ENCODE data around the gene MTRR.
"Not testable (repeated sequence)": the region's sequence is repeated elsewhere in the genome, so short reads cannot be mapped to it uniquely, and the experiment has no call there.

MTRR gene

GRCh38 chr5:7902201-7902600 lies 33.3 kb downstream of the MTRR start:
- peak; percentile 50 for DNase-seq

- DNase-seq: no peak
These were observed 34.0 kb downstream of the MTRR start for GRCh38 chr5:7902666-7903625.

GRCh38 chr5:7904170-7904569 lies 35.2 kb downstream of the MTRR start:
- DNase-seq: peak; percentile 75

- no peak for DNase-seq
These were observed 38.7 kb downstream of the MTRR start for GRCh38 chr5:7907612-7908011.

- no peak for DNase-seq
These were observed 39.4 kb downstream of the MTRR start for GRCh38 chr5:7908317-7908716.

- no peak for DNase-seq
These were observed 41.9 kb downstream of the MTRR start for GRCh38 chr5:7910738-7911428.

GRCh38 chr5:7911429-7911771 lies 42.5 kb downstream of the MTRR start:
- DNase-seq: not testable (repeated sequence)

GRCh38 chr5:7916171-7916804 lies 47.3 kb downstream of the MTRR start:
- no peak for DNase-seq

- no peak for DNase-seq
These were observed 48.5 kb downstream of the MTRR start for GRCh38 chr5:7917130-7918123.

GRCh38 chr5:7925961-7926695 lies 57.2 kb downstream of the MTRR start:
- peak; percentile 85 for DNase-seq

- no peak for DNase-seq
These were observed 57.8 kb downstream of the MTRR start for GRCh38 chr5:7926720-7927119.

- peak; percentile 47 for DNase-seq
These were observed 58.8 kb downstream of the MTRR start for GRCh38 chr5:7927466-7928375.

GRCh38 chr5:7930011-7930410 lies 61.1 kb downstream of the MTRR start:
- no peak for DNase-seq

GRCh38 chr5:7941692-7942091 lies 72.7 kb downstream of the MTRR start:
- DNase-seq: no peak

GRCh38 chr5:7947301-7947700 lies 78.4 kb downstream of the MTRR start:
- no peak for DNase-seq
